NCI-H2171 treated with DMSO at 0.1 percent for 48 hours (cell line): Measurements from ENCODE around the gene THOC5.
"Not testable (repeated sequence)": the region's sequence is repeated elsewhere in the genome, so short reads cannot be mapped to it uniquely, and the experiment has no call there.

ENCODE experiments used
- DNase-seq: peaks from one replicate; lab custom pipeline; 2025; lab: John Stamatoyannopoulos, UW

THOC5 gene

DNA sequence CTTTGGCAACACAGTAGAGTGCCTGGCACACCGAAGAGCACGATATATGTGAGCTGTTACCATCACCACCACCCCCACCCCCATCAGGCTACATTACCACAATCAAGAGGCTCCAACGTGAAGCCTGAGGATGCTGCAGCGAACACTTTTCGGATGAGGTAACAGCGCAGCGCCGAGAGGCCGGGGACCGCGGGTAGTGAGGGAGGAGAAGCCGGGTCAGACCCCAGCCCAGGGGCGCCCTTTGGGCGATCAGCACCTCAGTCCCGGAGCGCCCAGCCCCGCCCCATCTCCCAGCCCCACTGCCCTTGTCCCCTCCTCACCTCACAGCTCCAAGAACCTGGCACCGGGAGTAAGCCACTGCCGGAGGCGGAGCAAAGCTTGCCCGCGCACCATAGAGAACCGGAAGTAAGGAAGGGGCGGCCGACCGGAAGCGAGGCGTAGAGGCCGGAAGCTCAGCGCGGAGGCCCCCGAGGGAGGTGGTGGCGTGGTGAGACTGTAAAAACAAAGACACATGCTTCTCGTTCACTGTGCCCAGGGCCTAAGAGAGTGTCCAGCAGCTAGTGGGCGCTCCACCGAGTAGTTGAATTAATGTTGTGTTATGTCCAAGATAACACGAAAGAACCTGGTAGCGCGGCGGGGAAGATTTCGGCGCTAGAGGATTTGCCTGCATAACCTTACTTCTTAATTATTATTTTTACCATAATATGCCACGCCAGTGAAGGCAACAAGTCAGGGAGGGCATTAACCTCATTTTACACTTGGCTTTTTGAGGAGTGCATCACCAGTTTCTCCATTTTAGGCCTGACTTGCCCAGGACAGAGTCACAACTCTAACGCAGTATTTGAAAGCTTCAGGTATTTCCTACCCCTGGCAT is at the start of gene THOC5:
Gene THOC5, minus strand, starts transcription at position 407 of the 874 bp plus-strand sequence. CDS start 4,610 bp downstream, outside the sequence.
- DNase-seq: peak; percentile 98

DNA sequence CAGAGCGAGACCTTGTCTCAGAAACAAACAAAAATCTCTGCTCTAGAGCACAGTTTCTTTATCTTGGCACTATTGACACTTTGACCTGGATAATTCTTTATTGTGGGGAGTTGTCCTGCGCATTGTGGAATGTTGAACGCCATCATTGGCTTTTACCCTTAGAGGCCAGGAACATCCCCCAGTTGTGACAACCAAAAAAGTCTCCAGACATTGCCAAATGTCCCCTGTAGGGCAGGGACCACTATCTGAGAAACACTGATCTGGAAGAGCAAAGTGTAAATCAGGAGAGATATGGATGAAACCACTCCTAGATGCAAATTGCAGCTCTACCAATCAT is 45.1 kb upstream of the THOC5 start:
- DNase-seq: no peak

DNA sequence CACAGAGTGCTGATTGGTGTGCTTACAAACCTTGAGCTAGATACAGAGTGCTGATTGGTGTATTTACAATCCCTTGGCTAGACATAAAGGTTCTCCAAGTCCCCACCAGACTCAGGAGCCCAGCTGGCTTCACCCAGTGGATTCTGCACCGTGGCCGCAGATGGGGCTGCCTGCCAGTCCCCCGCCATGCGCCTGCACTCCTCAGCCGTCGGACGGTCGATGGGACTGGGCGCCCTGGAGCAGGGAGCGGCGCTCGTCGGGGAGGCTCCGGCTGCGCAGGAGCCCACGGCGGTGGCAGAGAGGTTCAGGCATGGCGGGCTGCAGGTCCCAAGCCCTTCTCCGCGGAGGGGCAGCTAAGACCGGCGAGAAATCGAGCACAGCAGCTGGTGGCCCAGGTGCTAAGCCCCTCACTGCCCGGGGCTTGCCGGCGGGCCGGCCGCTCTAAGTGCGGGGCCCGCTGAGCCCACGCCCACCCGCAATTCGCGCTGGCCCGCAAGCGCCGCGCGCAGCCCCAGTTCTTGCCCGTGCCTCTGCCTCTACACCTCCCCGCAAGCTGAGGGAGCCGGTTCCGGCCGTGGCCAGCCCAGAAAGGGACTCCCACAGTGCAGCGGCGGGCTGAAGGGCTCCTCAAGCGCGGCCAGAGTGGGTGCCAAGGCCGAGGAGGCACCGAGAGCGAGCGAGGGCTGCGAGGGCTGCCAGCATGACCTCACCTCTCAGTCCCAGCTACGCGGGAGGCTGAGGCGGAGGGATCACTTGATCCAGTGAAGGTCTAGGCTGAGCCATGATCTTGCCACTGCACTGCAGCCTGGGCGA is 44.5 kb upstream of the THOC5 start:
- not testable (repeated sequence) for DNase-seq

DNA sequence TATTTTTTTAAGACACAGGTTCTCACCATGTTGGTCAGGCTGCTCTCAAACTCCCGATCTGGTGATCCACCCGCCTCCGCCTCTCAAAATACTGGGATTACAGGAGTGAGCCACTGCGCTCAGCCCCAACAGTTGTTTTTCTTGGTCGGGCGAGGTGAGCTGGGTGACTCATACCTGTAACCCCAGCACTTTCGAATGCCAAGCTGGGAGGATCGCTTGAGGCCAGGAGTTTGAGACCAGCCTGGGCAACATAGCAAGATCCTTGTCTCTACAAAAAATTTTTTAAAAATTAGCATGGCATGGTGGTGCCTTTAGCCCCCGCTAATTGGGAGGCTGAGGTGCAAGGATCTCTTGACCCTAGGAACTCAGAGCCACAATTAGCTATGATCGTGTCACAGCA is 42.9 kb upstream of the THOC5 start:
- no peak for DNase-seq

DNA sequence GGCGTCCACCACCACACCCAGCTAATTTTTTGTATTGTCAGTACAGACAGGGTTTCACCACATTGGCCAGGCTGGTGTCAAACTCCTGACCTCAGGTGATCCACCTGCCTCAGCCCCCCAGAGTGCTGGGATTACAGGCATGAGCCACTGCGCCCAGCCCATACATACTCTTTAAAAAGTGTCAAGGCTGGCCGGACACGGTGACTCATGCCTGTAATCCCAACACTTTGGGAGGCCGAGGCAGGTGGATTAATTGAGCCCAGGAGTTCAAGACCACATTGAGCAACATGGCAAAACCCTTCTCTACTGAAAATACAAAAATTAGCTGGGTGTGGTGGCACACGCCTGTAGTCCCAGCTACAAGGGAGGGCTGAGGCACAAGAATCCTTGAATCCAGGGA is 40.9 kb upstream of the THOC5 start:
- not testable (repeated sequence) for DNase-seq

DNA sequence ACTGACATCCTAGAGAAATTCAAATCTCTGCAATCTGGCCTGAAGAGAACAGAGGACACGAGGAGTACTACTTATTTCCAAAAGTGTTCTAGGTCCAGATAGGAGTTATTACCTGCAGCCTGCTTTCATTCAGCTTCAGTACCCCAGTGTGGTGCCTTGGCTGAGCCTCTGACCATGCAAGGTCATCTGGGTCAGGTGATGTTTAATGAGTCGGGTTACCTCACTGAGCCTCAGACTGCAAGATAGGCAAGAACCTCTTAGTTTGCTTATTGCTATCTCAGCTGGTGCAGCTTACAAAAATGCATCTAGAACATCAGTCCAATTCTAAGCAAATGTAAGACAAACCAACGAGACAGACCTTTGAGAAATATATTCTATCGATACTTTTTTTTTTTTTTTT is 40.4 kb upstream of the THOC5 start:
- no peak for DNase-seq

DNA sequence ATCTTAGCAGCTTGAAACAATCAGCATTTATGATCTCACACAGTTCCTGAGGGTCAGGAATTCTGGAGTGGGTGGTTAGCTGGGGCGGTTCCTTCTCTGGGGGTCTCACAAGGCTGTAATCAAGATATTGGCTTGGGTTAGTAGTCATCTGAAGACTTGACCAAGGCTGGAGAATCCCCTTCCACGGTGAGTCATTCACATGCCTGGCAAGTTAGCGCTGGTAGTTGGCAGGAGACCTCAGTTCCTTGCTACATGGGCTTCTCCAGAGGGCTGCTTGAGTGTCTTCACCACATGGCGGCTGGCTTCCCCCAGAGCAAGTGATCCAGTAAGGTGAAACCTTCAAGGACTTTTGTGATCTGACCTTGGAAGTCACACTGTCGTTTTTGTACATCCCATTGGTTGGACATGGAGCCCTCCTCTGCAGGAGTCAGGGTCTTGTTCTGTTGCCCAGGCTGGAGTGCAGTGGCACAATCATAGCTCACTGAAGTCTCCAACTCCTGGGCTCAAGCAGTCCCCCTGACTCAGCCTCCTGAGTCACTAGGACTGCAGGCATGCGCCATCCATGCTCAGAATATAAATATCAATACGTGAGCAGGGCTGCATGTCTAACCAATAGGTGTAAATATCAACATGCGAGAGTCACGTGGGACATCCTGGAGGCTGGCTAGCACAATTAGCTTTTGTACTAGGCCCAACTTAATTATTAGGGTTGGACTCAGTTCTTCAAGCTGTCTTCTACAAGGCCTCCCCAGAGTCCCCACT is 34.6 kb upstream of the THOC5 start:
- DNase-seq: no peak

DNA sequence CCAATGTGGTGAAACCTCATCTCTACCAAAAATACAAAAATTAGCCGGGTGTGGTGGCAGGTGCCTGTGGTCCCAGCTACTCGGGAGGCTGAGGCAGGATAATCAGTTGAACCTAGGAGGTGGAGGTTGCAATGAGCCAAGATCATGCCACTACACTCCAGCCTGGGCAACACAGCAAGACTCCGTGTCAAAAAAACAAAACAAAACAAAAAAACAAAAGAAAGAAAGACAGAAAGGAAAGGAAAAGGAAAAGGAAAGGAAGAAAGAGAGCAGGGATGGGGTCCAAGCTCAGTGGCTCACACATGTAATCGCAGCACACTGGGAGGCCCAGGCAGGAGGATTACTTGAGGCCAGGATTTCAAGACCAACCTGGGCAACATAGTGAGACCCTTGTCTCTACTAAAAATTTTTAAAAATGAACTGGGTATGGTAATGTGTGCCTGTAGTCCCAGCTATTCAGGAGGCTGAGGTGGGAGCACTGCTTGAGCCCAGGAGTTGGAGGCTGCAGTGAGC is 32.7 kb upstream of the THOC5 start:
- not testable (repeated sequence) for DNase-seq

DNA sequence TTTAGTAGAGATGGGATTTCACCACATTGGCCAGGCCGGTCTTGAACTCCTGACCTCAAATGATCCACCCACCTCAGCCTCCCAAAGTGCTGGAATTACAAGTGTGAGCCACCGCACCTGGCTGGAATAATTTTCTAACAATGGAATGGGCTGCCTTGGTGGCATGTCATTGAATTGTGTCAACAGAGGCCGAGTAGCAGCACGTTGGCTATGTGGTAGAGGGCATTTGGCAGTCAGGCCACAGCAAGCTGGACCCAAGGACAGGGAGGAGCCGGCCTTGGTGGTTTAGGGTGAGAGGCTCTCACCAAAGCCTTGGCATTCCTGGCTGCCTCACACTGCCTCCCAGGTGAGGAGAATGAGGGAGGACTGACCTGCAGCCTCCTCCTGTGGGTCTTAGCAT is 31.4 kb upstream of the THOC5 start:
- no peak for DNase-seq

DNA sequence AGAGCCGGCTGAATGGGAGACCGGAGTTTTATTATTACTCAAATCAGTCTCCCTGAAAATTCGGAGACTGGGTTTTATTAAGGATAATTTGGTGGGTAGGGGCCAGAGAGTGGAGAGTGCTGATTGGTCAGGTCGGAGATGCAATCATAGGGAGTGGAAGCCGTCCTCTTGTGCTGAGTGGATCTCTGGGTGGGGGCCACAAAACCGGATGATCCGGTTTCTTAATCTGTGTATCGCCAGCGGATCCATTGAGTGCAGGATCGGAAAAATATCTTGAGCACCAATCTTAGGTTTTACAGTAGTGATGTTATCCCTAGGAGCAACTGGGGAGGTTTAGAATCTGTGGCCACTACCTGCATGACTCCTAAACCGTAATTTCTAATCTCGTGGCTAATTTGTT is 28.2 kb upstream of the THOC5 start:
- no peak for DNase-seq

DNA sequence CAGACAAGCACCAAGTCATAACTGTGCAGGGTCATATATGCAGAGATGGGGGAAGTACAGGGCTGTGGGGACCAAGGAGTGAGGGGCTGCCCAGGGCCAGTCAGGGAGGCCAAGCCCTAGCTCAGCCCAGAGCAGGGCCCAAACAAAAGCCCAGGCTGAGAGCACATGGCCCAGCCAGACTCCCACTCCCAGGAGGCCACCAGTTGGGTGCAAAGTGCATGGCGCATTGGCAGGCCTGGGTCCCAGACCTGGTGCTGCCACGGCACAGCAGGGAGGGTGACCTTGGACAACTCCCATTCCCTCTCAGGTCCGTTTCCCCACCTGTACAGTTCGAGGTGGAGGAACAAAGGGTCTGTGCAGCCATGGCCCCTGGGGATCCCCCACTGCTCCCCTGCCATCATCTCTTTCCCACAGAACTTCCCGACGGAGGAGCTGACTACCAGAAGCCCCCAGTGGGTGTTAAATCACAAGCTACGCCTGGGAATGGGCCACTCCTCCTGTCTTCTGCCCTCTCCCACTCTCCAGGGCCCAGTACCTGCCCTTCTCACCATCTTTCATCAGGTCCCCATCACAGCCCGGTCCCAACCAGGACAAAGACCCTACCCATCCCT is 26.7 kb upstream of the THOC5 start:
- DNase-seq: no peak

DNA sequence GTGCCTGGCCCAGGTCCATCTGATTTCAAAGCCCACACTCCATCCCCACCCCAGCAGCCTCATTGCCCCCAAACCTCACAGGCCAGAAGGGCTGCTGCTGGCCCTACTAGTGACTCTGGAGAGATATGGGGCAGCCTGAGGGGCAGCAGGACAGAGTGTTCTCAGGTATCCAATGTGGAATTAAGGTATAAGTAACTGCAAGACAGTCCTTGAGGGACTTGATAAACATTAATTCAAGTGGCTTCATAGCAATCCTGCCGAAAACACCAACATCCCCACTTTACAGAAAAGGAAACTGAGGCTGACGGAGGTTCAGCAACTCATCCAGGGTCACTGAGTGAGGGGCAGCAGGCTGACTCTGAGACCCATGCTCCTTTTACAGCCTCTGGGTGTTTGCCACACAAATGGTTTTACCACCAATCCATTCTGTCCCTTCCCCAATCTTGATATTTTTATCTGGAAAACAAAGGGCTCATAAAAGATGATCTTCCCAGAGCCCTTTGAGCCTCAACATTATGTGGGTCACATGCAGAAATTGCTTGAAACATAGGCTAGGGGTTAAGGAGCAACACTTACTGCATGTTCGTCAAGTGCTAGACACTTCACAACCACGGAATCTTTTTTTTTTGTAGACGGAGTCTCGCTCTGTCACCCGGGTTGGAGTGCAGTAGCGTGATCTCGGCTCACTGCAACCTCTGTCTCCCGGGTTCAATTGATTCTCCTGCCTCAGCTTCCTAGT is 25.1 kb upstream of the THOC5 start:
- DNase-seq: no peak

DNA sequence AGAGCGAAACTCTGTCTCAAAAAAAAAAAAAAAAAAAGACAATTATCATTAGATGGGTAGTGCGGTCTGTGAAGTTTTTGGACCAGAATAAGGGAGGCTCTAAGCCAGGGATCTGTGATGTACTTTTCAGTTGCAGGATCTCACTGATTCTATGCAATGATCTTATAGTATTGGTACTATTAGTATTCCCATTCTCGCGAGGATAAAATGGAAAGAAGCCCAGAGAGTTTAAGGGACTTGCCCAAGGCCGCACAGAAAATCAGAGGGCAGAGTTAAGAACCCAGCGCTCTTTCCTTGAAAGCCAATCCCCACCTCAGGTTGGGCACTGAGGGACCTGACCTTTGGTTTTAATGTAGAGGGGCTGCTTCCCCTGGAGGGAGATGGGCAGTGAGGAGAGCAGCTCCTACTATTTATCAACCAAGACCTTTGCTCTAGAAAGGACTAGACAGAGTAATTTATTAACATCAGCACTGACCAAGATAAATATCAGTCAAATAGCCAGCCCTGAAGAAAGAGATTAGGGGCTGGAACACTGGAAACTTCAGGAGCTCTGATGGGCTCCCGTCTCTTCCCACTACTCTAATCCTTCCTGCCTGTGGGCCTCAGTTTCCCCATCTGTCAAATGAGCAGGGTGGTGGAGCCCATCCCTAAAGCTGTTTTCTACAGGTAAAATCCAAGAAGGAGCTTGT is 21.3 kb upstream of the THOC5 start:
- DNase-seq: no peak

DNA sequence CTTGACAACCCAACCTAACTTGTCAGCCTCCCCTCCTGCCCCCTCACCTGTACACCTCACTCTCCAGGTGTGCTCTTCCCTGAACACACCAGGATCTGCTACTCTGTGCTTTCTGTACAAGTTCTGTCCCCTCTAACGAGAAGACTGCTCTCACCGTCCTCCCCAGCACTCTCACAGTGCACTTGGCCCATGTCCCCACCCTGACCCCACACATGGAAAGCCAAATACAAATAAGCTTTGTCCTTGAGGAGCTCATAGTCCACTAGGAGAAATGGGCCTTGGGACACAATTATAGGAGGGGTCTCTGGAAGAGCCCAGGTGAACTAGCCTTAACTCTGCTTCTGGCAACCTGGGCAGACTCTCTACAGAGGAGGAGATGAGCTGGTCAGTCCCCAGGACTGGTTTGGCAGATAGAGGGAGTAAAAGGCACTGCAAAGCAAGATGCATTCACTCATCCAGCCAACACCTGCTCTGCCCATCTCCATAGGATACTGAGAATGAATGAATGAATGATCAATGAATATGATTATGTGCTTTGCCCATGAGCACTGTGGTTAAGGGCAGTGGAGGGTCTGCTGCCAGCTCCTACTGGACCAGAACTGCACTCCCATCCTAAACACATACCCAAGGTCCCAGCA is 17.5 kb upstream of the THOC5 start:
- no peak for DNase-seq

DNA sequence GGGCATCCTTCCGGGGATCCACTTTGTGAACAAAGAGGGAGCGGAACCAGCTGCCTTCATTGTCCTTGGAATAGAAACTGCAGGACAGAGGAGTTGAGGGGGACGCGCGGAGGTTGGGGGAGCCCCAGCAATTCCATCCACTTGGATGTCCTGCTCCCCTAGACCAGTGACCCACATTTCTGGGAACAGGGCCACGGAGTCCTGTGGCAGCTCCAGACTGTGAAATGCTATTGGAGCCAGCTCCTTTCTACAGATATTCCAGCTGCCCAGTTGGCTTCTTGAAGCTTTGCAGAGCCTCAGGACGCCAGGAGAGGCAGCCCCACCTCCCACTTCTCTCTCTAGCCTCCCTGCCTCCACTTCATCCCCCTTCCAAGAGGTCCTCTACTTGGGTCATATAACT is 16.9 kb upstream of the THOC5 start:
- DNase-seq: no peak

DNA sequence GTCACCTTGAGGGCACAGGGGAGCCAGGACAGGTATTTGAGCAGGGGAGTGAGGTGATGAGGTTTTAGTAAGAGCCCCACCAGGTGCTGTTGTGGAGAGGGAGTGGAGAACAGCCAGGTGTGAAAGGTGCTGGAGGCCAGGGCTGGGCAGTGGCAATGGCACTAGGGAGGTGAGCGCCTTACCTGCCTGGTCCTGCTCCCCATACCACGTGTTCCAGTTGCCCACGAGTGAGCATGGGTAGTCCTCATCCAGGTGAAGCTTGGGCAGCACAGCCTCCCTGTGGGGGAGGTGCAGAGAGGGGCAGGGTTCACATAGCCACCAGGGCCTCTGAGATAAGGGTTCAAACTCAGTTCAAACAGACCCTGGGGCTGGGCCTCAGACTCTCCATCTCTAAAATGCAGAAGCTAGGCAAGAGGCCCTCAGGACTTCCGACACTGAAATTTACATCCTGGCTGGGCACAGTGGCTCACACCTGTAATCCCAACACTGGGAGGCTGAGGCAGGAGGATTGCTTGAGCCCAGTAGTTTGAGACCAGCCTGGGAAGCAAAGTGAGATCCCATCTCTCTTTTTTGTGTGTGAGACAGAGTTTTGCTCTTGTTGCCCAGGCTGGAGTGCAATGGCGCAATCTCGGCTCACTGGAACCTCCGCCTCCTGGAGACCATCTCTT is 15.6 kb upstream of the THOC5 start:
- no peak for DNase-seq

DNA sequence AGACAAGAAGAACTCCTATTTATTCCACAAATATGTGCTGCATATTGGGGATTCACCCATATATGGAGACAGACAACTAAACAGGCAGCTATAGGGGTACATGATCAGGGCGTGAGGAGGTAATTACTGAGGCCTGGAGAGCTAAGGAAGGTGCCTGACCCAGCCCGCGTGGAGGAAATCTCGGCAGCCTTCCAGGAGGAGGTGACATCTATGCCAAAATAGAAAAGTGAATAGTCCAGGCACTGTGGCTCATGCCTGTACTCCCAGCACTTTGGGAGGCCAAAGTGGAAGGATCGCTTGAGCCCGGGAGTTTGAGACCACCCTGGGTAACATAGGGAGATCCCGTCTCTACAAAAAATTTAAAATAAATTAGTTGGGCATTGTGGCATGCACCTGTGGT is 13.8 kb upstream of the THOC5 start:
- DNase-seq: no peak

DNA sequence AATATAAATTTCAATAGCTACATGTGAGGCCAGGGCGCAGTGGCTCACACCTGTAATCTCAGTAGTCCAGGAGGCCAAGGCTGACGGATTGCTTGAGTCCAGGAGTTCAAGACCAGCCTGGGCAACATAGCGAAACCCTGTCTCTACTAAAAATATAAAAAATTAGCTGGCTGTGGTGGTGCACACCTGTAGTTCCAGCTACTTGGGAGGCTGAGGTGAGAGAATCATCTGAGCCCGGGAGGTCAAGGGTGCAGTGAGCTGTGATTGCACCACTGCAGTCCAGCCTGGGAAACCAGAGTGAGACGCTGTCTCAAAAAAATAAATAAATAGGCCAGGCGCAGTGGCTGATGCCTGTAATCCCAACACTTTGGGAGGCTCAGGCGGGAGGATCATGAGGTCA is 13.0 kb upstream of the THOC5 start:
- DNase-seq: not testable (repeated sequence)

DNA sequence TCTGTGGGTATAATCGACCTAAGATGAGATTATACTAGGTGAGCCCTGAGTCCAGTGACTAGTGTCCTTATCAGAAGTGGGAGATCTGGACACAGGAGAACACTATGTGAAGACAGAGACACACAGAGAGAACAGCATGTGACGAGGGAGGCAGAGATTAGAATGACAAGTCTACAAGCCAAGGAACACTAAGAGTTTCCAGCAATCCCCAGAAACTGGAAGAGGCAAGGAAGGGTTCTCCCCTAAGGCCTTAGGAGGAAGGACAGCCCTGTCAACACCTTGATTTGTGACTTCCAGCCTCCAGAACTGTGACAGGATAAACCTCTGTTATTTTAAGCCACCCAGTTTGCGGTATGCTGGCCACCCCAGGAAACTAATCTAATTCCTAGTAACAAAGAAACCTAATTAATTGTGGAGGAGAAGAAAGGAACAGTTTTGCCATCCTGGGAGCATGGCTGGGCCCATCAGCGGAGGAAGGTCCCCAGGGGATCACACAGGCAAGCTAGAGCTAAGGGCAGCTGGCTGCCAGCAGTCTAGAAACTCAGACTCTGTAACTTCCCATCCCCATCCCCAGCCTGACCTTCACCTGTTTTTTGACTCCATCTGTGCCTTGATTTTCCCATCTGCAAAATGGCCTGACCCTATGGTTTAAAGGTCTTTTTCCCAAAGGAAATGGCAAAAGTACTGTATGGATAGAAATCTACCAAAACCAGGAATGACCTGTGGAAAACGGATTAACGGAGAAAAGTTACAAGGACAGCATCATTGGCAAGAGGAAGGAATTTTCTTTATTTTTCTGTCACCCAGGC is 10.3 kb upstream of the THOC5 start:
- DNase-seq: peak; percentile 14
